ENCODE data around the gene BPIFB6. TPM values are rescaled to one million over a fixed set of nuclear protein-coding genes. Genes with fewer than 3 reads are reported as not detected.

BPIFB6 gene
- total RNA-seq, 1 experiment from 2014 or later, result not detected

DNA sequence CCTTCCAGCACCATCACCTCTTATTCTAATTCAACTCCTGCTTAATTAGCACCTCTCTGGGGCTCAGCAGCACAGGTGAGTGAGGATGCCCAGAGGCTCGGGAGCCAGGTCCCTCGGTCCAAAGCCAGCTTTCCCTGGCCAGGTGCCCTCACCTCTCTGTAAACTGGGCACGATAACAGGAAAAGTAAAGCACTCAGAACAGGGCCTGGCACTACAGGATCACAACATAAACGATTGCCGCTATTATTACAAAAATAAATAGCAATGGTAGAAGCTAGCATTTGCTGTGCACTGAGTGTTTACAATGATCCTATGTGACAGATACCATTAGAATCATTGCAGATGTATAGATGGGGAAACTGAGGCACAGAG is 21.3 kb upstream of the BPIFB6 start:
- in situ Hi-C loops (cut with HindIII; ENCODE audit: low pct_unique_long_range_greater_than_20kb, low sequenced_read_pairs), result no loop called here
- H3K4me1 ChIP-seq (ENCODE audit: control insufficient read depth, insufficient read depth, low read length), result peaks cover 4% of the 10 kb centered on the region; the same call in 1 of the 2 replicates
- DNase-seq (ENCODE audit: low read depth, low spot score), result no peak
- POLR2A ChIA-PET, result no interaction called here
- H3K9me3 ChIP-seq (ENCODE audit: control insufficient read depth, insufficient read depth, low read depth, low read length), result no peaks in the 10 kb centered on the region
- H3K27me3 ChIP-seq (ENCODE audit: control insufficient read depth, insufficient read depth, low read length), result no peaks in the 10 kb centered on the region; the same call in 1 of the 2 replicates
- no peak for ATAC-seq
- no TSS peak for BruUV-seq (replicated peaks)
- no peaks in the 10 kb centered on the region for H3K36me3 ChIP-seq (ENCODE audit: control insufficient read depth, insufficient read depth, low read length)
- TF ChIP-seq SIN3A (IDR thresholded peaks at IDR 0.05; ENCODE audit: borderline replicate concordance, insufficient read depth, low read depth, low read length), result no peak
- TF ChIP-seq, protein P1, sequence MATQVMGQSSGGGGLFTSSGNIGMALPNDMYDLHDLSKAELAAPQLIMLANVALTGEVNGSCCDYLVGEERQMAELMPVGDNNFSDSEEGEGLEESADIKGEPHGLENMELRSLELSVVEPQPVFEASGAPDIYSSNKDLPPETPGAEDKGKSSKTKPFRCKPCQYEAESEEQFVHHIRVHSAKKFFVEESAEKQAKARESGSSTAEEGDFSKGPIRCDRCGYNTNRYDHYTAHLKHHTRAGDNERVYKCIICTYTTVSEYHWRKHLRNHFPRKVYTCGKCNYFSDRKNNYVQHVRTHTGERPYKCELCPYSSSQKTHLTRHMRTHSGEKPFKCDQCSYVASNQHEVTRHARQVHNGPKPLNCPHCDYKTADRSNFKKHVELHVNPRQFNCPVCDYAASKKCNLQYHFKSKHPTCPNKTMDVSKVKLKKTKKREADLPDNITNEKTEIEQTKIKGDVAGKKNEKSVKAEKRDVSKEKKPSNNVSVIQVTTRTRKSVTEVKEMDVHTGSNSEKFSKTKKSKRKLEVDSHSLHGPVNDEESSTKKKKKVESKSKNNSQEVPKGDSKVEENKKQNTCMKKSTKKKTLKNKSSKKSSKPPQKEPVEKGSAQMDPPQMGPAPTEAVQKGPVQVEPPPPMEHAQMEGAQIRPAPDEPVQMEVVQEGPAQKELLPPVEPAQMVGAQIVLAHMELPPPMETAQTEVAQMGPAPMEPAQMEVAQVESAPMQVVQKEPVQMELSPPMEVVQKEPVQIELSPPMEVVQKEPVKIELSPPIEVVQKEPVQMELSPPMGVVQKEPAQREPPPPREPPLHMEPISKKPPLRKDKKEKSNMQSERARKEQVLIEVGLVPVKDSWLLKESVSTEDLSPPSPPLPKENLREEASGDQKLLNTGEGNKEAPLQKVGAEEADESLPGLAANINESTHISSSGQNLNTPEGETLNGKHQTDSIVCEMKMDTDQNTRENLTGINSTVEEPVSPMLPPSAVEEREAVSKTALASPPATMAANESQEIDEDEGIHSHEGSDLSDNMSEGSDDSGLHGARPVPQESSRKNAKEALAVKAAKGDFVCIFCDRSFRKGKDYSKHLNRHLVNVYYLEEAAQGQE (IDR thresholded peaks at IDR 0.05; ENCODE audit: insufficient read depth in 1 of 2, low read depth in 2 of 2, low read length in 1 of 2), result no peak
- TF ChIP-seq, protein P2, sequence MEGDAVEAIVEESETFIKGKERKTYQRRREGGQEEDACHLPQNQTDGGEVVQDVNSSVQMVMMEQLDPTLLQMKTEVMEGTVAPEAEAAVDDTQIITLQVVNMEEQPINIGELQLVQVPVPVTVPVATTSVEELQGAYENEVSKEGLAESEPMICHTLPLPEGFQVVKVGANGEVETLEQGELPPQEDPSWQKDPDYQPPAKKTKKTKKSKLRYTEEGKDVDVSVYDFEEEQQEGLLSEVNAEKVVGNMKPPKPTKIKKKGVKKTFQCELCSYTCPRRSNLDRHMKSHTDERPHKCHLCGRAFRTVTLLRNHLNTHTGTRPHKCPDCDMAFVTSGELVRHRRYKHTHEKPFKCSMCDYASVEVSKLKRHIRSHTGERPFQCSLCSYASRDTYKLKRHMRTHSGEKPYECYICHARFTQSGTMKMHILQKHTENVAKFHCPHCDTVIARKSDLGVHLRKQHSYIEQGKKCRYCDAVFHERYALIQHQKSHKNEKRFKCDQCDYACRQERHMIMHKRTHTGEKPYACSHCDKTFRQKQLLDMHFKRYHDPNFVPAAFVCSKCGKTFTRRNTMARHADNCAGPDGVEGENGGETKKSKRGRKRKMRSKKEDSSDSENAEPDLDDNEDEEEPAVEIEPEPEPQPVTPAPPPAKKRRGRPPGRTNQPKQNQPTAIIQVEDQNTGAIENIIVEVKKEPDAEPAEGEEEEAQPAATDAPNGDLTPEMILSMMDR (IDR thresholded peaks at IDR 0.05), result no peak
- no peak for TF ChIP-seq POLR2AphosphoS5 (IDR thresholded peaks at IDR 0.05; ENCODE audit: low read depth, low read length)
- TF ChIP-seq TCF7L2 (IDR thresholded peaks at IDR 0.05; ENCODE audit: low read depth, low read length), result no peak
- H3K27ac ChIP-seq (ENCODE audit: low read length), result no peak overlapping the region
- CTCF ChIA-PET, result no interaction called here
- no peak overlapping the region for H3K4me3 ChIP-seq (ENCODE audit: low read depth in 2 of 2, low read length in 2 of 2)
- intact Hi-C loops (cut with micrococcal nuclease; ENCODE audit: unreplicated experiment), result no loop called here

DNA sequence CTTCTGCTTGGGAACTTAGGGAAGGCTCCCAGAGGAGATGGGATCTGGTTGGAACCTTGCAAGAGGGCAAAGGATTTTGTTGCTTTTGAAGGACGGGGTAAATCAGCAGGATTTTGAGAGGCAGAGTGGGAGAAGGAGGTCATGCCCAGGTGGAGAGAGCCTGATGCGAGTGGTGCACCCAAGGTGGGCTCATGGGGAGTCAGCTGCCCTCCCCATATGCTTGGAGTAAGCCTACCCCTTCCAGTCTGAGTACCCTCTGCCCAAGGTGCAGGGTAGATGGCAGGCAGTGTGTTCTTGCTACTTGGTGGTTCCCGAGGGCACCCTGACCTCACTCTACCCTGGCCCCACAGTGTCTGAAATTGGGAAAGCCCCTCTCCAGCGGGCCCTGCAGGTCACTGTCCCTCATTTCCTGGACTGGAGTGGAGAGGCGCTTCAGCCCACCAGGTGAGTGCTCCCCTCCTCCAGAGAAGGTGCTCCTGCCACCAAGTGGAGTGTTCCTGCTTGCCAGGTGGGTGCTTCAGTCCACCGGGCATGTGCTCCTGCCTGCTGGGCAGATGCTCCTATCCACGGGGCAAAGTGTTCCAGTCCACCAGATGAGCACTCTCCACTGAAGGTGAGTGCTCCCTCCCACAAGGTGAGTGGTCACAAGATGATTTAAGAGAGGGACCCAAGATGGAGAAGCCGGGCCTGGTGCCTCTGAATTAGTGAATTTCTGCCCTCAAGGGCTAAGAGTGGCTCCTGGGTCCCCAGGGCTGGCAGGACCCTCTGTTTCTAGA is 20.6 kb upstream of the BPIFB6 start:
- H3K36me3 ChIP-seq (ENCODE audit: control insufficient read depth, insufficient read depth, low read length), result no peaks in the 10 kb centered on the region
- ATAC-seq, result no peak; the same call in 1 of the 2 replicates
- H3K4me3 ChIP-seq (ENCODE audit: low read depth in 2 of 2, low read length in 2 of 2), result no peak overlapping the region
- H3K27ac ChIP-seq (ENCODE audit: low read length), result no peak overlapping the region
- TF ChIP-seq SIN3A (IDR thresholded peaks at IDR 0.05; ENCODE audit: borderline replicate concordance, insufficient read depth, low read depth, low read length) (no peak), POLR2AphosphoS5 (IDR thresholded peaks at IDR 0.05; ENCODE audit: low read depth, low read length) (no peak), TCF7L2 (IDR thresholded peaks at IDR 0.05; ENCODE audit: low read depth, low read length) (no peak)
- TF ChIP-seq, protein P1 (IDR thresholded peaks at IDR 0.05; ENCODE audit: insufficient read depth in 1 of 2, low read depth in 2 of 2, low read length in 1 of 2), result no peak
- TF ChIP-seq, protein P2 (IDR thresholded peaks at IDR 0.05), result no peak
- ChIA-PET POLR2A (no interaction called here), CTCF (no interaction called here)
- intact Hi-C loops (cut with micrococcal nuclease; ENCODE audit: unreplicated experiment) (no loop called here), in situ Hi-C loops (cut with HindIII; ENCODE audit: low pct_unique_long_range_greater_than_20kb, low sequenced_read_pairs) (no loop called here)
- no TSS peak for BruUV-seq (replicated peaks)
- H3K27me3 ChIP-seq (ENCODE audit: control insufficient read depth, insufficient read depth, low read length), result no peaks in the 10 kb centered on the region; the same call in 1 of the 2 replicates
- no peak for DNase-seq (ENCODE audit: low read depth, low spot score)
- peaks cover 4% of the 10 kb centered on the region; the same call in 1 of the 2 replicates for H3K4me1 ChIP-seq (ENCODE audit: control insufficient read depth, insufficient read depth, low read length)
- H3K9me3 ChIP-seq (ENCODE audit: control insufficient read depth, insufficient read depth, low read depth, low read length), result no peaks in the 10 kb centered on the region

All from Panc1 (cell line).